ENCODE results near the gene CLEC4C.

DNA sequence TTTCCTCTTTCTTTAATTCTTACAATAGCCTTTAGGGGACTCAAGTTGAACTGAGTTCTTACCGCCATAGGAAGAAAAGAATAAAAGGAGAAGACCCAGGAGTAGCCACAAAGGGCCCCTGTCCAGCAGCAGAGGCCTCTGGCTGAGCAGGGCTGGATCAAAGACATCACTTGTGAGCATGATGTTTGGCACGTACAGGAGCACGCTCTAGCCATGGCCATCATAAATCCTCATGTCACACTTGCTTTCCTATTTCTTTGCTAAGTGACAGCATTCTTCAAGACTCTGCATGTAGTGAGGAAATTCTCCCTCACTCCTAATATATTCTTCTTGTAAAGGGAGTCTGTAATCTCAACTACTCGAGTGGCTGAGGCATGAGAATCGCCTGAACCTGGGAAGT lies 15.7 kb downstream of the CLEC4C start:
- TF ChIP-seq, protein P1, sequence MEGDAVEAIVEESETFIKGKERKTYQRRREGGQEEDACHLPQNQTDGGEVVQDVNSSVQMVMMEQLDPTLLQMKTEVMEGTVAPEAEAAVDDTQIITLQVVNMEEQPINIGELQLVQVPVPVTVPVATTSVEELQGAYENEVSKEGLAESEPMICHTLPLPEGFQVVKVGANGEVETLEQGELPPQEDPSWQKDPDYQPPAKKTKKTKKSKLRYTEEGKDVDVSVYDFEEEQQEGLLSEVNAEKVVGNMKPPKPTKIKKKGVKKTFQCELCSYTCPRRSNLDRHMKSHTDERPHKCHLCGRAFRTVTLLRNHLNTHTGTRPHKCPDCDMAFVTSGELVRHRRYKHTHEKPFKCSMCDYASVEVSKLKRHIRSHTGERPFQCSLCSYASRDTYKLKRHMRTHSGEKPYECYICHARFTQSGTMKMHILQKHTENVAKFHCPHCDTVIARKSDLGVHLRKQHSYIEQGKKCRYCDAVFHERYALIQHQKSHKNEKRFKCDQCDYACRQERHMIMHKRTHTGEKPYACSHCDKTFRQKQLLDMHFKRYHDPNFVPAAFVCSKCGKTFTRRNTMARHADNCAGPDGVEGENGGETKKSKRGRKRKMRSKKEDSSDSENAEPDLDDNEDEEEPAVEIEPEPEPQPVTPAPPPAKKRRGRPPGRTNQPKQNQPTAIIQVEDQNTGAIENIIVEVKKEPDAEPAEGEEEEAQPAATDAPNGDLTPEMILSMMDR (IDR thresholded peaks at IDR 0.05; ENCODE audit: control extremely low read depth in 1 of 3, insufficient read depth in 1 of 3, low read depth in 1 of 3, low read length in 3 of 3): no peak
- TF ChIP-seq, protein P2, sequence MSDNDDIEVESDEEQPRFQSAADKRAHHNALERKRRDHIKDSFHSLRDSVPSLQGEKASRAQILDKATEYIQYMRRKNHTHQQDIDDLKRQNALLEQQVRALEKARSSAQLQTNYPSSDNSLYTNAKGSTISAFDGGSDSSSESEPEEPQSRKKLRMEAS (IDR thresholded peaks at IDR 0.05): no peak
- no peak for TF ChIP-seq RFX5 (IDR thresholded peaks at IDR 0.05; ENCODE audit: borderline replicate concordance, low read depth, low read length)
- TF ChIP-seq POLR2AphosphoS5 (IDR thresholded peaks at IDR 0.05; ENCODE audit: low read depth, low read length): no peak
- TF ChIP-seq EZH2 (IDR thresholded peaks at IDR 0.05; ENCODE audit: low read depth, low read length, severe bottlenecking): no peak
- TF ChIP-seq, protein P3, sequence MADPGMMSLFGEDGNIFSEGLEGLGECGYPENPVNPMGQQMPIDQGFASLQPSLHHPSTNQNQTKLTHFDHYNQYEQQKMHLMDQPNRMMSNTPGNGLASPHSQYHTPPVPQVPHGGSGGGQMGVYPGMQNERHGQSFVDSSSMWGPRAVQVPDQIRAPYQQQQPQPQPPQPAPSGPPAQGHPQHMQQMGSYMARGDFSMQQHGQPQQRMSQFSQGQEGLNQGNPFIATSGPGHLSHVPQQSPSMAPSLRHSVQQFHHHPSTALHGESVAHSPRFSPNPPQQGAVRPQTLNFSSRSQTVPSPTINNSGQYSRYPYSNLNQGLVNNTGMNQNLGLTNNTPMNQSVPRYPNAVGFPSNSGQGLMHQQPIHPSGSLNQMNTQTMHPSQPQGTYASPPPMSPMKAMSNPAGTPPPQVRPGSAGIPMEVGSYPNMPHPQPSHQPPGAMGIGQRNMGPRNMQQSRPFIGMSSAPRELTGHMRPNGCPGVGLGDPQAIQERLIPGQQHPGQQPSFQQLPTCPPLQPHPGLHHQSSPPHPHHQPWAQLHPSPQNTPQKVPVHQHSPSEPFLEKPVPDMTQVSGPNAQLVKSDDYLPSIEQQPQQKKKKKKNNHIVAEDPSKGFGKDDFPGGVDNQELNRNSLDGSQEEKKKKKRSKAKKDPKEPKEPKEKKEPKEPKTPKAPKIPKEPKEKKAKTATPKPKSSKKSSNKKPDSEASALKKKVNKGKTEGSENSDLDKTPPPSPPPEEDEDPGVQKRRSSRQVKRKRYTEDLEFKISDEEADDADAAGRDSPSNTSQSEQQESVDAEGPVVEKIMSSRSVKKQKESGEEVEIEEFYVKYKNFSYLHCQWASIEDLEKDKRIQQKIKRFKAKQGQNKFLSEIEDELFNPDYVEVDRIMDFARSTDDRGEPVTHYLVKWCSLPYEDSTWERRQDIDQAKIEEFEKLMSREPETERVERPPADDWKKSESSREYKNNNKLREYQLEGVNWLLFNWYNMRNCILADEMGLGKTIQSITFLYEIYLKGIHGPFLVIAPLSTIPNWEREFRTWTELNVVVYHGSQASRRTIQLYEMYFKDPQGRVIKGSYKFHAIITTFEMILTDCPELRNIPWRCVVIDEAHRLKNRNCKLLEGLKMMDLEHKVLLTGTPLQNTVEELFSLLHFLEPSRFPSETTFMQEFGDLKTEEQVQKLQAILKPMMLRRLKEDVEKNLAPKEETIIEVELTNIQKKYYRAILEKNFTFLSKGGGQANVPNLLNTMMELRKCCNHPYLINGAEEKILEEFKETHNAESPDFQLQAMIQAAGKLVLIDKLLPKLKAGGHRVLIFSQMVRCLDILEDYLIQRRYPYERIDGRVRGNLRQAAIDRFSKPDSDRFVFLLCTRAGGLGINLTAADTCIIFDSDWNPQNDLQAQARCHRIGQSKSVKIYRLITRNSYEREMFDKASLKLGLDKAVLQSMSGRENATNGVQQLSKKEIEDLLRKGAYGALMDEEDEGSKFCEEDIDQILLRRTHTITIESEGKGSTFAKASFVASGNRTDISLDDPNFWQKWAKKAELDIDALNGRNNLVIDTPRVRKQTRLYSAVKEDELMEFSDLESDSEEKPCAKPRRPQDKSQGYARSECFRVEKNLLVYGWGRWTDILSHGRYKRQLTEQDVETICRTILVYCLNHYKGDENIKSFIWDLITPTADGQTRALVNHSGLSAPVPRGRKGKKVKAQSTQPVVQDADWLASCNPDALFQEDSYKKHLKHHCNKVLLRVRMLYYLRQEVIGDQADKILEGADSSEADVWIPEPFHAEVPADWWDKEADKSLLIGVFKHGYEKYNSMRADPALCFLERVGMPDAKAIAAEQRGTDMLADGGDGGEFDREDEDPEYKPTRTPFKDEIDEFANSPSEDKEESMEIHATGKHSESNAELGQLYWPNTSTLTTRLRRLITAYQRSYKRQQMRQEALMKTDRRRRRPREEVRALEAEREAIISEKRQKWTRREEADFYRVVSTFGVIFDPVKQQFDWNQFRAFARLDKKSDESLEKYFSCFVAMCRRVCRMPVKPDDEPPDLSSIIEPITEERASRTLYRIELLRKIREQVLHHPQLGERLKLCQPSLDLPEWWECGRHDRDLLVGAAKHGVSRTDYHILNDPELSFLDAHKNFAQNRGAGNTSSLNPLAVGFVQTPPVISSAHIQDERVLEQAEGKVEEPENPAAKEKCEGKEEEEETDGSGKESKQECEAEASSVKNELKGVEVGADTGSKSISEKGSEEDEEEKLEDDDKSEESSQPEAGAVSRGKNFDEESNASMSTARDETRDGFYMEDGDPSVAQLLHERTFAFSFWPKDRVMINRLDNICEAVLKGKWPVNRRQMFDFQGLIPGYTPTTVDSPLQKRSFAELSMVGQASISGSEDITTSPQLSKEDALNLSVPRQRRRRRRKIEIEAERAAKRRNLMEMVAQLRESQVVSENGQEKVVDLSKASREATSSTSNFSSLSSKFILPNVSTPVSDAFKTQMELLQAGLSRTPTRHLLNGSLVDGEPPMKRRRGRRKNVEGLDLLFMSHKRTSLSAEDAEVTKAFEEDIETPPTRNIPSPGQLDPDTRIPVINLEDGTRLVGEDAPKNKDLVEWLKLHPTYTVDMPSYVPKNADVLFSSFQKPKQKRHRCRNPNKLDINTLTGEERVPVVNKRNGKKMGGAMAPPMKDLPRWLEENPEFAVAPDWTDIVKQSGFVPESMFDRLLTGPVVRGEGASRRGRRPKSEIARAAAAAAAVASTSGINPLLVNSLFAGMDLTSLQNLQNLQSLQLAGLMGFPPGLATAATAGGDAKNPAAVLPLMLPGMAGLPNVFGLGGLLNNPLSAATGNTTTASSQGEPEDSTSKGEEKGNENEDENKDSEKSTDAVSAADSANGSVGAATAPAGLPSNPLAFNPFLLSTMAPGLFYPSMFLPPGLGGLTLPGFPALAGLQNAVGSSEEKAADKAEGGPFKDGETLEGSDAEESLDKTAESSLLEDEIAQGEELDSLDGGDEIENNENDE (IDR thresholded peaks at IDR 0.05; ENCODE audit: insufficient replicate concordance, low read length): no peak
- no peak for TF ChIP-seq ZNF274 (IDR thresholded peaks at IDR 0.05; ENCODE audit: borderline replicate concordance, extremely low read depth, low read length)
- TF ChIP-seq, protein P4, sequence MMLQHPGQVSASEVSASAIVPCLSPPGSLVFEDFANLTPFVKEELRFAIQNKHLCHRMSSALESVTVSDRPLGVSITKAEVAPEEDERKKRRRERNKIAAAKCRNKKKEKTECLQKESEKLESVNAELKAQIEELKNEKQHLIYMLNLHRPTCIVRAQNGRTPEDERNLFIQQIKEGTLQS (IDR thresholded peaks at IDR 0.05; ENCODE audit: insufficient read depth, low read depth, low read length): no peak
